HepG2 (cell line): ENCODE measurements around the gene SRSF7. TPM values are rescaled to one million over a fixed set of nuclear protein-coding genes. Genes with fewer than 3 reads are reported as not detected.

Source experiments
- CREB1 ChIP-seq, 2 experiments: fragments of 450-650 bp in 1 of 2; IDR thresholded peaks; 2 replicates each; pipeline ENCODE4 v1.6.1; 2016 to 2017; ENCODE audit warnings: control low read depth in 1 of 2, mild to moderate bottlenecking in 1 of 2, missing compliant biosample characterization in 1 of 2, missing genetic modification characterization in 1 of 2
- CSRNP1 ChIP-seq: sonication (generic); formaldehyde crosslinking; IDR thresholded peaks from 2 replicates; pipeline ENCODE4 v1.8.1; 2023; ENCODE audit warnings: mild to moderate bottlenecking, missing genetic modification reagents
- FOXK2 ChIP-seq: fragments of 450-650 bp; IDR thresholded peaks from 2 replicates; pipeline ENCODE4 v1.6.1; 2016
- GABPA ChIP-seq, 2 experiments: IDR thresholded peaks; 2 replicates each; pipeline ENCODE4 v1.6.1; 2011 to 2016; ENCODE audit warnings: low read depth in 2 of 2, low read length in 1 of 2, missing biosample characterization in 1 of 2, missing genetic modification characterization in 1 of 2
- GFI1 ChIP-seq: sonication (generic); formaldehyde crosslinking; IDR thresholded peaks from 2 replicates; pipeline ENCODE4 v1.5.0; 2020; ENCODE audit warnings: missing genetic modification reagents, mild to moderate bottlenecking, borderline replicate concordance
- HIVEP1 ChIP-seq: sonication (generic); formaldehyde crosslinking; IDR thresholded peaks from 2 replicates; pipeline ENCODE4 v1.4.0; 2020; ENCODE audit warnings: mild to moderate bottlenecking, missing genetic modification reagents
- HNRNPK ChIP-seq: fragments of 200-400 bp; formaldehyde crosslinking; IDR thresholded peaks from 2 replicates; pipeline ENCODE4 v1.6.1; 2018; ENCODE audit warnings: low read length, low read depth, moderate library complexity, mild to moderate bottlenecking; ENCODE audit not compliant: poor library complexity, severe bottlenecking
- HNRNPL ChIP-seq: fragments of 200-400 bp; formaldehyde crosslinking; IDR thresholded peaks from 2 replicates; pipeline ENCODE4 v1.6.1; 2017; ENCODE audit warnings: mild to moderate bottlenecking, low read depth, low read length
- IKZF5 ChIP-seq: IDR thresholded peaks from 2 replicates; pipeline ENCODE4 v1.6.1; 2018; ENCODE audit warnings: missing genetic modification reagents, mild to moderate bottlenecking, missing compliant biosample characterization
- MTERF4 ChIP-seq: sonication (generic); formaldehyde crosslinking; IDR thresholded peaks from 2 replicates; pipeline ENCODE4 v1.8.0; 2023; ENCODE audit warnings: mild to moderate bottlenecking, missing genetic modification reagents
- SIN3B ChIP-seq: fragments of 150-350 bp; IDR thresholded peaks from 2 replicates; pipeline ENCODE4 v1.6.1; 2014; ENCODE audit warnings: low read length
- STAT6 ChIP-seq: sonication (generic); formaldehyde crosslinking; IDR thresholded peaks from 2 replicates; pipeline ENCODE4 v1.4.0; 2020; ENCODE audit warnings: missing genetic modification reagents, mild to moderate bottlenecking, borderline replicate concordance
- ZBTB1 ChIP-seq: sonication (generic); formaldehyde crosslinking; IDR thresholded peaks from 2 replicates; pipeline ENCODE4 v1.4.0; 2020; ENCODE audit warnings: missing genetic modification reagents, borderline replicate concordance
- ZNF232 ChIP-seq: sonication (generic); formaldehyde crosslinking; IDR thresholded peaks from 2 replicates; pipeline ENCODE4 v1.4.0; 2020; ENCODE audit warnings: missing genetic modification reagents, borderline replicate concordance
- ZNF567 ChIP-seq: sonication (generic); formaldehyde crosslinking; IDR thresholded peaks from 2 replicates; pipeline ENCODE4 v1.8.1; 2023; ENCODE audit warnings: mild to moderate bottlenecking, missing genetic modification reagents, borderline replicate concordance
- ZNF569 ChIP-seq: sonication (generic); formaldehyde crosslinking; IDR thresholded peaks from 2 replicates; pipeline ENCODE4 v1.5.0; 2020; ENCODE audit warnings: mild to moderate bottlenecking, missing genetic modification reagents, moderate library complexity, borderline replicate concordance
- polyA plus RNA-seq, 8 experiments: library from polyadenylated mRNA; depleted of rRNA in 3 of 8; stranded (reverse) in 7 of 8; unstranded in 1 of 8; fragments of >200 nt; fragmentation: Illumina TruSeq in 4 of 8; extraction: Trizol in 4 of 8; gene quantifications; 2 replicates each; pipeline versions ENCODE4 v1.2.1 to v1.2.3, GENCODE V29; 2011 to 2016; ENCODE audit warnings: low read depth in 4 of 8, missing spikeins in 1 of 8, mixed read lengths in 1 of 8; ENCODE audit not compliant: insufficient read depth in 1 of 8
- total RNA-seq, 5 experiments: library from RNA; depleted of rRNA; stranded (reverse); fragments of >200 nt; fragmentation: Illumina TruSeq; extraction: Trizol; gene quantifications; 2 replicates each; pipeline ENCODE4 v1.2.3, GENCODE V29; 2016; ENCODE audit warnings: low read depth in 1 of 5
- TF ChIP-seq, protein P1 (sequence below): sonication (generic); formaldehyde crosslinking; IDR thresholded peaks from 2 replicates; pipeline ENCODE4 v1.5.1; 2020; ENCODE audit warnings: missing genetic modification reagents, mild to moderate bottlenecking, borderline replicate concordance
- TF ChIP-seq, protein P2 (sequence below): sonication (generic); formaldehyde crosslinking; IDR thresholded peaks from 2 replicates; pipeline ENCODE4 v1.4.0; 2020; ENCODE audit warnings: missing genetic modification reagents

The SRSF7 gene
- total and polyA plus RNA-seq, 2 of the 13 experiments (the other 11 are each of a cell fraction or from before 2014, with no cell fraction given), result 172 to 275 TPM

GRCh38 chr2:38750891-38751595, at the start of gene SRSF7 (continued):
- TF ChIP-seq IKZF5 (CRISPR knock-in tag) (peak; percentile 82; the same call in 1 of the 2 replicates), CREB1 (IDR thresholded peaks at IDR 0.05) (peak; percentile 85), CREB1 (CRISPR knock-in tag; IDR thresholded peaks at IDR 0.05) (peak; percentile 75), HNRNPL (peak; percentile 84; the same call in 1 of the 2 replicates), HIVEP1 (CRISPR knock-in tag) (peak; percentile 80), STAT6 (CRISPR knock-in tag) (no peak), SIN3B (peak; percentile 67), GFI1 (CRISPR knock-in tag) (no peak; the same call in none of the 2 replicates), HNRNPK (peak; percentile 30), GABPA (IDR thresholded peaks at IDR 0.05; ENCODE audit: low read depth, low read length) (peak; percentile 51), GABPA (CRISPR knock-in tag; IDR thresholded peaks at IDR 0.05; ENCODE audit: low read depth) (peak; percentile 89), ZNF567 (CRISPR knock-in tag) (no peak), ZBTB1 (CRISPR knock-in tag) (peak; percentile 84; the same call in 1 of the 2 replicates), MTERF4 (peak; percentile 17; the same call in 1 of the 2 replicates), FOXK2 (peak; percentile 66; the same call in 1 of the 2 replicates), CSRNP1 (peak; percentile 88), ZNF232 (peak; percentile 91), ZNF569 (CRISPR knock-in tag) (no peak)
- TF ChIP-seq, protein P1, sequence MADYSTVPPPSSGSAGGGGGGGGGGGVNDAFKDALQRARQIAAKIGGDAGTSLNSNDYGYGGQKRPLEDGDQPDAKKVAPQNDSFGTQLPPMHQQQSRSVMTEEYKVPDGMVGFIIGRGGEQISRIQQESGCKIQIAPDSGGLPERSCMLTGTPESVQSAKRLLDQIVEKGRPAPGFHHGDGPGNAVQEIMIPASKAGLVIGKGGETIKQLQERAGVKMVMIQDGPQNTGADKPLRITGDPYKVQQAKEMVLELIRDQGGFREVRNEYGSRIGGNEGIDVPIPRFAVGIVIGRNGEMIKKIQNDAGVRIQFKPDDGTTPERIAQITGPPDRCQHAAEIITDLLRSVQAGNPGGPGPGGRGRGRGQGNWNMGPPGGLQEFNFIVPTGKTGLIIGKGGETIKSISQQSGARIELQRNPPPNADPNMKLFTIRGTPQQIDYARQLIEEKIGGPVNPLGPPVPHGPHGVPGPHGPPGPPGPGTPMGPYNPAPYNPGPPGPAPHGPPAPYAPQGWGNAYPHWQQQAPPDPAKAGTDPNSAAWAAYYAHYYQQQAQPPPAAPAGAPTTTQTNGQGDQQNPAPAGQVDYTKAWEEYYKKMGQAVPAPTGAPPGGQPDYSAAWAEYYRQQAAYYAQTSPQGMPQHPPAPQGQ (CRISPR knock-in tag), result peak; percentile 81; the same call in 1 of the 2 replicates
- TF ChIP-seq, protein P2, sequence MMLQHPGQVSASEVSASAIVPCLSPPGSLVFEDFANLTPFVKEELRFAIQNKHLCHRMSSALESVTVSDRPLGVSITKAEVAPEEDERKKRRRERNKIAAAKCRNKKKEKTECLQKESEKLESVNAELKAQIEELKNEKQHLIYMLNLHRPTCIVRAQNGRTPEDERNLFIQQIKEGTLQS (CRISPR knock-in tag), result peak; percentile 42; the same call in 1 of the 2 replicates
